Stimulated activated naive CD8-positive, alpha-beta T cell treated with anti-CD3 and anti-CD28 coated beads, Interleukin-15, Interleukin-2, amounts not matched to agents 100 ng/mL and 50 ng/mL, for 24 hours (primary cell): ENCODE measurements around the gene ASCC1.
"Not testable (repeated sequence)": the region's sequence is repeated elsewhere in the genome, so short reads cannot be mapped to it uniquely, and the experiment has no call there.

Experiments
- H3K27ac Mint-ChIP-seq: one replicate; pipeline ENCODE4 v1.8.0; 2021; ENCODE audit warnings: mild to moderate bottlenecking, mixed read lengths
- H3K27me3 Mint-ChIP-seq: one replicate; pipeline ENCODE4 v1.8.0; 2021; ENCODE audit warnings: mixed read lengths
- H3K36me3 Mint-ChIP-seq: one replicate; pipeline ENCODE4 v1.8.0; 2021; ENCODE audit warnings: low read depth, mixed read lengths
- H3K4me1 Mint-ChIP-seq: one replicate; pipeline ENCODE4 v1.8.0; 2021; ENCODE audit warnings: low read depth, mixed read lengths
- H3K4me3 Mint-ChIP-seq: one replicate; pipeline ENCODE4 v1.8.0; 2021; ENCODE audit warnings: mild to moderate bottlenecking, mixed read lengths
- H3K9me3 Mint-ChIP-seq: one replicate; pipeline ENCODE4 v1.8.0; 2021; ENCODE audit warnings: mixed read lengths

ASCC1 gene

DNA sequence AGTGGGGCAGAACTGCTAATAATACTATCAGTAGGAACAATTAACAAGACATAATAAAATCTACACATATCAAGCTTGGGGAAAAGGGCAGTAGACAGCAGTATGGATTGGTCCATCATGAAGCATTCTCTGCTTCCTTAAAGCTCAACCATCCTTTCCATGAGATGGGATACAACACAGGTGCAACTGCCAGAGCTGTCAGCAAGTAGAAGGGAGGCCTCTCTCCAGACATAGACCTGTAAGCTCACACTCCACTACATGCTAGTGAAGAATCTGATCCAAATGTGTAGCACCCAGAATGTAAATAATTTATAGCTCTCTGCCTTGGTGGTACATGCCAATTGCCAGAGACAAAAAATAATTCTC lies 41.8 kb downstream of the ASCC1 start:
- Mint-ChIP-seq H3K27me3 (no peaks in the 10 kb centered on the region), H3K9me3 (no peaks in the 10 kb centered on the region), H3K4me1 (peaks cover 14% of the 10 kb centered on the region), H3K4me3 (no peak overlapping the region), H3K27ac (no peak overlapping the region), H3K36me3 (peaks cover 26% of the 10 kb centered on the region)

- peaks cover 14% of the 10 kb centered on the region for H3K4me1 Mint-ChIP-seq
- H3K36me3 Mint-ChIP-seq: peaks cover 26% of the 10 kb centered on the region
- H3K4me3 Mint-ChIP-seq: no peak overlapping the region
- H3K27me3 Mint-ChIP-seq: no peaks in the 10 kb centered on the region
- no peak overlapping the region for H3K27ac Mint-ChIP-seq
- H3K9me3 Mint-ChIP-seq: no peaks in the 10 kb centered on the region
These were observed 42.3 kb downstream of the ASCC1 start for GRCh38 chr10:72173619-72174296.

DNA sequence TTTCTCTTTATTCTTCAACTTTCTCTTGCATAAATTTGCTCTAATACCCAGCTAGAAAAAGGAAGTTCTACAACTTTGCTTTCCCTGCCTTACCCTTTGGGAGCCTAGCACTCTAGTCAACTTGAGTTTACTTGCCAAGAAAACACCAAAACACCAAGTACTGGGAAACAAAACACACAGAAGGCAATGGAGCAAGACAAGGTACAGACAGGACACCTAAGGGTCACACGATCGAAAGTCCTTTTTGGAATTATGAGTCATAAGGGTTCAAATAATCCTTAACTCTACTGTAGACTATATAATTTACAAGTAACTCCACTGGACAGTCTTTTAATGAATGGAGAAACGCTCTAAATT lies 42.8 kb downstream of the ASCC1 start:
- Mint-ChIP-seq H3K27ac (no peak overlapping the region), H3K36me3 (peaks cover 22% of the 10 kb centered on the region), H3K9me3 (no peaks in the 10 kb centered on the region), H3K4me1 (peaks cover 14% of the 10 kb centered on the region), H3K4me3 (no peak overlapping the region), H3K27me3 (no peaks in the 10 kb centered on the region)

- no peak overlapping the region for H3K27ac Mint-ChIP-seq
- peaks cover 22% of the 10 kb centered on the region for H3K36me3 Mint-ChIP-seq
- peaks cover 14% of the 10 kb centered on the region for H3K4me1 Mint-ChIP-seq
- no peaks in the 10 kb centered on the region for H3K9me3 Mint-ChIP-seq
- no peaks in the 10 kb centered on the region for H3K27me3 Mint-ChIP-seq
- H3K4me3 Mint-ChIP-seq: no peak overlapping the region
These were observed 44.9 kb downstream of the ASCC1 start for GRCh38 chr10:72171175-72171630.

DNA sequence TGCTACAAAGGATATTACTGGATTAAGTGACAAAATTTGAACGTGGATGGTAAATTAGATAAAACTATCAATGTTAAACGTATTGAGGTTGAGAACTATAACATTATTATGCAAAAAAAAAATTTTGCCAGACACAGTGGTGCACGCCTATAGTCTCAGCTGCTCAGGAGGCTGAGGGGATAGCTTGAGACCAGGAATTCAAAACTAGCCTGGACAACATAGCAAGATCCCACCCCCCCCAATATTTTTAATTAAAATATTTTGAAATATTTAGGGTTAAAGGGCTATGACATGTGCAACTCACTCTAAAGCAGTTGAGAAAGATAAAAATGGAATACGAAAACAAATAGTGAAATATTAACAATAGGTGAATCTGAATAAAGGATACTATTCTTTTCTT lies 45.3 kb downstream of the ASCC1 start:
- H3K27ac Mint-ChIP-seq: no peak overlapping the region
- H3K27me3 Mint-ChIP-seq: no peaks in the 10 kb centered on the region
- H3K9me3 Mint-ChIP-seq: no peaks in the 10 kb centered on the region
- no peak overlapping the region for H3K4me3 Mint-ChIP-seq
- H3K36me3 Mint-ChIP-seq: peaks cover 22% of the 10 kb centered on the region
- peaks cover 16% of the 10 kb centered on the region for H3K4me1 Mint-ChIP-seq

GRCh38 chr10:72170263-72170662 lies 45.8 kb downstream of the ASCC1 start:
- H3K27ac Mint-ChIP-seq: no peak overlapping the region
- H3K27me3 Mint-ChIP-seq: no peaks in the 10 kb centered on the region
- H3K4me1 Mint-ChIP-seq: peaks cover 21% of the 10 kb centered on the region
- peaks cover 22% of the 10 kb centered on the region for H3K36me3 Mint-ChIP-seq
- H3K4me3 Mint-ChIP-seq: no peak overlapping the region
- H3K9me3 Mint-ChIP-seq: no peaks in the 10 kb centered on the region

DNA sequence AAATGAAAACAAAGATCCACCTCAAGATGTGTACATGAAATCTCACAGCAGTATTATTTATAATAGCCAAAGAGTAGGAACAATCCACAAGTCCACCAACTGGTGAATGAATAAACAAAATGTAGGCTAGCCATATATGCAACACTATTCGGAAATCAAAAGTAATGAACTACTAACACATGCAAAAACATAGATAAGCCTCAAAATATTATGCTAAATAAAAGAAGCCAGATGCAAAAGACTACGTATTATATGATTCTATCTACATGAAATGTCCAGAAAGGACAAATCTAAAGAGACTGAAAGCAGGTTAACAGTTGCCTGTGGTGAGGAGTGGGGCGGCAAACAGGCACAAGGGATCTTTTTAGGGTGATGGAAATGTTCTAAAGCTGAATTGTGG lies 49.0 kb downstream of the ASCC1 start:
- Mint-ChIP-seq H3K27me3 (no peaks in the 10 kb centered on the region), H3K4me1 (peaks cover 27% of the 10 kb centered on the region), H3K27ac (no peak overlapping the region), H3K4me3 (no peak overlapping the region), H3K9me3 (no peaks in the 10 kb centered on the region), H3K36me3 (peaks cover 22% of the 10 kb centered on the region)

DNA sequence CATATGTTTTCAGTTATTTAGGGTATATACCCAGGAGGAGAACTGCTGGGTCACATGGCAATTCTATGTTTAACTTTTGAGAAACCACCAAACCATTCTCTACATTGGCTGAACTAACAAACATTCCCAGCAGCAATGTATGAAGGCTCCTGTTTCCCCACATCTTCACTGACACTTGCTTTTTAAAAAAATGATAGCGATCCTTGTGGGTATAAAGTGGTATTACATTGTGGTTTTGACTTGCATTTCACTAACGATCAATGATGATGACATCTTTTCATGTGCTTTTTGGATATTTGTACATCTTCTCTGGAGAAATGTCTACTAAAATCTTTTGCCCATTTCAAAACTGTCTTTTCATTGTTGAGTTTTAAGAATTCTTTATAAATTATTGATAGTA lies 51.5 kb downstream of the ASCC1 start:
- no peak overlapping the region for H3K27ac Mint-ChIP-seq
- H3K4me3 Mint-ChIP-seq: no peak overlapping the region
- H3K4me1 Mint-ChIP-seq: peaks cover 35% of the 10 kb centered on the region
- H3K36me3 Mint-ChIP-seq: peaks cover 41% of the 10 kb centered on the region
- no peaks in the 10 kb centered on the region for H3K9me3 Mint-ChIP-seq
- no peaks in the 10 kb centered on the region for H3K27me3 Mint-ChIP-seq

GRCh38 chr10:72162978-72163377 lies 53.1 kb downstream of the ASCC1 start:
- H3K9me3 Mint-ChIP-seq: no peaks in the 10 kb centered on the region
- H3K27me3 Mint-ChIP-seq: no peaks in the 10 kb centered on the region
- peaks cover 35% of the 10 kb centered on the region for H3K4me1 Mint-ChIP-seq
- H3K27ac Mint-ChIP-seq: peak overlapping the region; percentile 46
- peaks cover 46% of the 10 kb centered on the region for H3K36me3 Mint-ChIP-seq
- peak overlapping the region; percentile 5 for H3K4me3 Mint-ChIP-seq

- Mint-ChIP-seq H3K27ac (no peak overlapping the region), H3K4me3 (no peak overlapping the region), H3K27me3 (no peaks in the 10 kb centered on the region), H3K9me3 (no peaks in the 10 kb centered on the region), H3K36me3 (peaks cover 57% of the 10 kb centered on the region), H3K4me1 (peaks cover 17% of the 10 kb centered on the region)
These were observed 57.9 kb downstream of the ASCC1 start for GRCh38 chr10:72158176-72158575.

- no peaks in the 10 kb centered on the region for H3K9me3 Mint-ChIP-seq
- H3K27me3 Mint-ChIP-seq: no peaks in the 10 kb centered on the region
- no peak overlapping the region for H3K4me3 Mint-ChIP-seq
- no peak overlapping the region for H3K27ac Mint-ChIP-seq
- H3K36me3 Mint-ChIP-seq: peaks cover 54% of the 10 kb centered on the region
- H3K4me1 Mint-ChIP-seq: peaks cover 2% of the 10 kb centered on the region
These were observed 59.9 kb downstream of the ASCC1 start for GRCh38 chr10:72156223-72156622.

DNA sequence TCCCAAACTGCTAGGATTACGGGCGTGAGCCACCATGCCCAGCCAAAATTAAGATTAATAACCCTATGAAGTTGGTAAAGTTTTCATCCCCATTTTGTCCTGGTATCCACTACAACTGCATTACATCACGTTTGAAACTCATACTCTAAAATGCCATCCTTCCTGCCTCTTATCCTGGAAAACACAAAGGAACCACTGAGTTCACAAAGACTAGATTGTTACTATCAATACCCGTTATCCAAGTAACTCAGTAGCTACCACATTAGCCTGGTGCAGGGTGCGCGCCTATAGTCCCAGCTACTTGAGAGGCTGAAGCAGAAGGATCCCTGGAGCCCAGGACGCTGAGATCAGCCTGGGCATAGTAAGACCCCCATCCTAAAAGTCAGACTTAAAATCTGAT lies 63.8 kb downstream of the ASCC1 start:
- no peaks in the 10 kb centered on the region for H3K27me3 Mint-ChIP-seq
- H3K4me3 Mint-ChIP-seq: no peak overlapping the region
- H3K36me3 Mint-ChIP-seq: peaks cover 37% of the 10 kb centered on the region
- no peaks in the 10 kb centered on the region for H3K9me3 Mint-ChIP-seq
- no peak overlapping the region for H3K27ac Mint-ChIP-seq
- peaks cover 19% of the 10 kb centered on the region for H3K4me1 Mint-ChIP-seq

GRCh38 chr10:72150746-72151478 lies 65.2 kb downstream of the ASCC1 start:
- not testable (repeated sequence) for H3K9me3 Mint-ChIP-seq, H3K4me3 Mint-ChIP-seq, H3K27ac Mint-ChIP-seq, H3K27me3 Mint-ChIP-seq
- H3K4me1 Mint-ChIP-seq: peaks cover 31% of the 10 kb centered on the region
- H3K36me3 Mint-ChIP-seq: peaks cover 27% of the 10 kb centered on the region

GRCh38 chr10:72147324-72147584 lies 68.8 kb downstream of the ASCC1 start:
- H3K4me3 Mint-ChIP-seq: not testable (repeated sequence)

DNA sequence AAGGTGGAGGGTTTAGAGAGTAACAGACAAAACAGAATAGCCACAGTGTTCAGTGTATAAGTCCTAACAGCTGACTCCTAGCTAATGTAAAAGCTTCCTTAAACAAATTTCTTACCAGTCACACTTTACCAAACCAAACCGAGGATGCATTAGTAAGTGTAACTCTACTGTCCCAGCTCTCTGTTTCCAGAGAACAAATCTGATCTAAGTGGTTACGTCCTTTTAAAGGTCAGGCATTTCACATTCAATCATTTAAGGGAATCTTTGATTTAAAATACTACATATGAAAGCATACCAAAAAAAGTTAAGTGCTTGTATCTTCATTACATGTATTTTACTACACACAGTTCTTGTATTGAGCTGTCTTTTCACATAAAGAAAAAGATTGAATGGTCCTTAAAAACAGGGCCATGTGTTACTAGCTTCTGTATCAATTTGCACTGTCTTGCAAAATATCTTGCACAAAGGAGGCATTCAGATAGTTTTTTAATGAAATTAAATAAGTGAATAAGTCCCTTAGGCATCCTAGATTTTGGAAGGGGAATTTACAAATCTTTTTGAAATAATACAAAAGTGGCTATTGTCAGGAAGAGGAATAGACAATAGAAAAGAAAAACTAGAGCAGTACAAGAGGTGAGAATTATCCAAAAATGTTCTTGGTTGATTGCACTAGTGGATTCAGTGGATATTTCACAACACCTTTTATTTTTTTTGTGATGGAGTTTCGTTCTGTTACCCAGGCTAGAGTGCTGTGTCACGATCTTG lies 69.3 kb downstream of the ASCC1 start:
- Mint-ChIP-seq H3K4me3 (no peak overlapping the region), H3K27me3 (no peaks in the 10 kb centered on the region), H3K4me1 (peaks cover 31% of the 10 kb centered on the region), H3K9me3 (no peaks in the 10 kb centered on the region), H3K36me3 (peaks cover 23% of the 10 kb centered on the region), H3K27ac (no peak overlapping the region)

More at GRCh38 chr10:72147324-72147584, 68.8 kb downstream of the ASCC1 start:
- H3K9me3 Mint-ChIP-seq, H3K27me3 Mint-ChIP-seq, H3K27ac Mint-ChIP-seq: not testable (repeated sequence)
- peaks cover 31% of the 10 kb centered on the region for H3K4me1 Mint-ChIP-seq
- peaks cover 25% of the 10 kb centered on the region for H3K36me3 Mint-ChIP-seq
